PC-9 (cell line): ENCODE measurements around the gene SLC5A5.

Experiments
- CTCF ChIP-seq: fragments of 200-600 bp; sonication (generic); conservative IDR thresholded peaks from 2 replicates; pipeline ENCODE4 v1.6.1; 2017; ENCODE audit warnings: mixed run types, antibody characterized with exemption, mild to moderate bottlenecking, moderate library complexity
- EZH2 ChIP-seq: fragments of 200-600 bp; sonication (generic); IDR thresholded peaks from 2 replicates; pipeline ENCODE4 v1.8.0; 2017; ENCODE audit warnings: antibody characterized with exemption, low read depth

- TF ChIP-seq CTCF (no peak), EZH2 (no peak)
These were observed 31.7 kb upstream of the SLC5A5 start for GRCh38 chr19:17840019-17840418.
